Ishikawa (cell line): ENCODE measurements around the gene CFAP43.

Experiments
- CEBPB ChIP-seq: IDR thresholded peaks from 2 replicates; pipeline ENCODE4 v1.6.1; 2012
- TAF1 ChIP-seq: IDR thresholded peaks from 2 replicates; pipeline ENCODE4 v1.6.1; 2012; ENCODE audit warnings: low read depth, mild to moderate bottlenecking

DNA sequence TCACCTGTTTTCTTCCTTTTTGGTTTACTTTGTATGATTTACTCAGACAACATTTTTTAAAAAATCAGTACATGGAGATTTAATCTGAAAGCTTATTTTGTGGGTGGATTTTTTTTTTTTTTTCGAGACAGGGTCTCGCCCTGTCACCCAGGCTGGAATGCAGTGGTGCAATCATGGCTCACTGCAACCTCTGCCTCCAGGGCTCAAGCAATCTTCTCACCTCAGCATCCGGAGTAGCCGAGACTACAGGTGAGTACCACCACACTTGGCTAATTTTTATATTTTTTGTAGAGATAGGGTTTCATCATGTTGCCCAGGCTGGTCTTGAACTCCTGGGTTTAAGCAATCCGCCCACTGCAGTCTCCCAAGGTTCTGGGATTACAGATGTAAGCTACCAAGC is 25.1 kb upstream of the CFAP43 start:
- TF ChIP-seq CEBPB (no peak), TAF1 (no peak)
